ENCODE data around the gene ENKD1. TPM values are rescaled to one million over a fixed set of nuclear protein-coding genes. Genes with fewer than 3 reads are reported as not detected.

ENKD1 gene
- total and polyA plus RNA-seq, 2 experiments from 2014 or later = 11.6 to 11.8 TPM

DNA sequence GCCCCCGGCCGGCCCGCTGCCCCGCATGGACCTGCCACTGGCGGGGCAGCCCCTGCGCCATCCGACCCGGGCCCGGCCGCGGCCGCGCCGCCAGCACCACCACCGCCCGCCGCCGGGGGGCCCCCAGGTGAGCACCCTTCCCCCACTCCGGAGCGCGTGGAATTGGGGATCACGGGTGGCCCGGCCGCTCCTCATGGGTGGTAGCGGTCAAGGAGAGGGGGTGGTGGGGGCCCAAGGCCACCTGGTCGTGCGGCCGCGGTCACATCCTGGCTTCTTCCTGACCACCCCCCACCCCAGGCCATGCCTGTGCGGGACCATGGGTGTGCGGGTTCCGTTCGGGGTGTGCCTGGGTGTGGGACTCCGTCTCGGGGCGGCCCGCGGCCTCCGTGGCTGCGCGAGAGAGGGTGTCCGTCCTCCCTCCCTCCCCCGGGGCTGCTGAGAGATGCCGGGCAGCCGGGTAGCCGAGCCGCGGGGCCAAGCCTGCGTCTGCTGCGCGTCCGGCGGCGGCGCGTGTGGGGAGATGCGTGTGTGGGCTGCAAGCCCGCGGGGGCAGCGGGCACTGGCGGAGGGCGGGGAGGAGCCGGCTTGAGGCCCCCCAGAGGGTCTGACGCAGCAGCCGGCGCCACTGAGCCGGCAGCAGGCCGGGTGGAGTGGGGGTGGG lies 13.3 kb downstream of the ENKD1 start:
- Histone ChIP-seq H3K79me2 (replicated peaks; ENCODE audit: insufficient read depth) (no peaks in the 10 kb centered on the region), H3K4me2 (peak overlapping the region; percentile 87), H3K27ac (ENCODE audit: low read depth) (no peak overlapping the region), H3K36me3 (ENCODE audit: insufficient read depth) (no peaks in the 10 kb centered on the region), H3F3A (replicated peaks; ENCODE audit: low read depth) (peaks cover 6% of the 10 kb centered on the region; the same call in 1 of the 2 replicates), H3K4me3 (peak overlapping the region; percentile 69), H2AFZ (no peak overlapping the region), H3K4me1 (ENCODE audit: insufficient read depth) (no peaks in the 10 kb centered on the region; the same call in 1 of the 2 replicates), H3K9me2 (ENCODE audit: insufficient read depth) (no peaks in the 10 kb centered on the region), H3K27me3 (ENCODE audit: insufficient read depth) (peaks cover 56% of the 10 kb centered on the region), H4K20me1 (replicated peaks; ENCODE audit: insufficient read depth) (no peaks in the 10 kb centered on the region; the same call in 1 of the 2 replicates)
- H3K27me3 Mint-ChIP-seq (ENCODE audit: insufficient read depth, low read depth, poor library complexity) = peaks cover 65% of the 10 kb centered on the region
- H3K36me3 Mint-ChIP-seq (ENCODE audit: low read depth) = peaks cover 9% of the 10 kb centered on the region; the same call in 1 of the 3 replicates
- TF ChIP-seq, protein P1, sequence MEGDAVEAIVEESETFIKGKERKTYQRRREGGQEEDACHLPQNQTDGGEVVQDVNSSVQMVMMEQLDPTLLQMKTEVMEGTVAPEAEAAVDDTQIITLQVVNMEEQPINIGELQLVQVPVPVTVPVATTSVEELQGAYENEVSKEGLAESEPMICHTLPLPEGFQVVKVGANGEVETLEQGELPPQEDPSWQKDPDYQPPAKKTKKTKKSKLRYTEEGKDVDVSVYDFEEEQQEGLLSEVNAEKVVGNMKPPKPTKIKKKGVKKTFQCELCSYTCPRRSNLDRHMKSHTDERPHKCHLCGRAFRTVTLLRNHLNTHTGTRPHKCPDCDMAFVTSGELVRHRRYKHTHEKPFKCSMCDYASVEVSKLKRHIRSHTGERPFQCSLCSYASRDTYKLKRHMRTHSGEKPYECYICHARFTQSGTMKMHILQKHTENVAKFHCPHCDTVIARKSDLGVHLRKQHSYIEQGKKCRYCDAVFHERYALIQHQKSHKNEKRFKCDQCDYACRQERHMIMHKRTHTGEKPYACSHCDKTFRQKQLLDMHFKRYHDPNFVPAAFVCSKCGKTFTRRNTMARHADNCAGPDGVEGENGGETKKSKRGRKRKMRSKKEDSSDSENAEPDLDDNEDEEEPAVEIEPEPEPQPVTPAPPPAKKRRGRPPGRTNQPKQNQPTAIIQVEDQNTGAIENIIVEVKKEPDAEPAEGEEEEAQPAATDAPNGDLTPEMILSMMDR (conservative IDR thresholded peaks at IDR 0.05; ENCODE audit: low read depth in 2 of 2) = peak; percentile 29 to 37; a peak in 3 of 4 replicates
- TF ChIP-seq, protein P2, sequence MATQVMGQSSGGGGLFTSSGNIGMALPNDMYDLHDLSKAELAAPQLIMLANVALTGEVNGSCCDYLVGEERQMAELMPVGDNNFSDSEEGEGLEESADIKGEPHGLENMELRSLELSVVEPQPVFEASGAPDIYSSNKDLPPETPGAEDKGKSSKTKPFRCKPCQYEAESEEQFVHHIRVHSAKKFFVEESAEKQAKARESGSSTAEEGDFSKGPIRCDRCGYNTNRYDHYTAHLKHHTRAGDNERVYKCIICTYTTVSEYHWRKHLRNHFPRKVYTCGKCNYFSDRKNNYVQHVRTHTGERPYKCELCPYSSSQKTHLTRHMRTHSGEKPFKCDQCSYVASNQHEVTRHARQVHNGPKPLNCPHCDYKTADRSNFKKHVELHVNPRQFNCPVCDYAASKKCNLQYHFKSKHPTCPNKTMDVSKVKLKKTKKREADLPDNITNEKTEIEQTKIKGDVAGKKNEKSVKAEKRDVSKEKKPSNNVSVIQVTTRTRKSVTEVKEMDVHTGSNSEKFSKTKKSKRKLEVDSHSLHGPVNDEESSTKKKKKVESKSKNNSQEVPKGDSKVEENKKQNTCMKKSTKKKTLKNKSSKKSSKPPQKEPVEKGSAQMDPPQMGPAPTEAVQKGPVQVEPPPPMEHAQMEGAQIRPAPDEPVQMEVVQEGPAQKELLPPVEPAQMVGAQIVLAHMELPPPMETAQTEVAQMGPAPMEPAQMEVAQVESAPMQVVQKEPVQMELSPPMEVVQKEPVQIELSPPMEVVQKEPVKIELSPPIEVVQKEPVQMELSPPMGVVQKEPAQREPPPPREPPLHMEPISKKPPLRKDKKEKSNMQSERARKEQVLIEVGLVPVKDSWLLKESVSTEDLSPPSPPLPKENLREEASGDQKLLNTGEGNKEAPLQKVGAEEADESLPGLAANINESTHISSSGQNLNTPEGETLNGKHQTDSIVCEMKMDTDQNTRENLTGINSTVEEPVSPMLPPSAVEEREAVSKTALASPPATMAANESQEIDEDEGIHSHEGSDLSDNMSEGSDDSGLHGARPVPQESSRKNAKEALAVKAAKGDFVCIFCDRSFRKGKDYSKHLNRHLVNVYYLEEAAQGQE (IDR thresholded peaks at IDR 0.05; ENCODE audit: unreplicated experiment) = no peak
- H3K4me1 Mint-ChIP-seq = peaks cover 13% of the 10 kb centered on the region
- no peaks in the 10 kb centered on the region for H3K9me3 Mint-ChIP-seq
- DNase-seq (ENCODE audit: low spot score) (no peak), ATAC-seq (peak; percentile 29)
- peak overlapping the region; percentile 77 for H3K4me3 Mint-ChIP-seq
- no peak overlapping the region for H3K27ac Mint-ChIP-seq

GRCh38 chr16:67652578-67653127 lies 13.9 kb downstream of the ENKD1 start:
- peak overlapping the region; percentile 87; the same call in 1 of the 2 replicates for H3K4me2 ChIP-seq
- H3K9me2 ChIP-seq (ENCODE audit: insufficient read depth) = no peaks in the 10 kb centered on the region
- no peak overlapping the region for H2AFZ ChIP-seq
- peaks cover 6% of the 10 kb centered on the region; the same call in 1 of the 2 replicates for H3F3A ChIP-seq (replicated peaks; ENCODE audit: low read depth)
- TF ChIP-seq, protein P1 (conservative IDR thresholded peaks at IDR 0.05; ENCODE audit: low read depth in 2 of 2) = no peak
- TF ChIP-seq STAT1 (IDR thresholded peaks at IDR 0.05; ENCODE audit: unreplicated experiment) = no peak
- no peak for TF ChIP-seq JUNB (IDR thresholded peaks at IDR 0.05; ENCODE audit: unreplicated experiment)
- TF ChIP-seq, protein P2 (IDR thresholded peaks at IDR 0.05; ENCODE audit: unreplicated experiment) = peak; percentile 75
- no peak for TF ChIP-seq ZNF114 (CRISPR knock-in tag; IDR thresholded peaks at IDR 0.05)
- no peak for TF ChIP-seq EZH2 (IDR thresholded peaks at IDR 0.05; ENCODE audit: low read depth, unreplicated experiment)
- H3K4me3 ChIP-seq = peak overlapping the region; percentile 69
- Mint-ChIP-seq H3K9me3 (no peaks in the 10 kb centered on the region), H3K4me3 (no peak overlapping the region; the same call in 2 of the 3 replicates), H3K27ac (no peak overlapping the region), H3K4me1 (peaks cover 13% of the 10 kb centered on the region), H3K27me3 (ENCODE audit: insufficient read depth, low read depth, poor library complexity) (peaks cover 66% of the 10 kb centered on the region), H3K36me3 (ENCODE audit: low read depth) (peaks cover 9% of the 10 kb centered on the region; the same call in 1 of the 3 replicates)
- no peaks in the 10 kb centered on the region for H3K79me2 ChIP-seq (replicated peaks; ENCODE audit: insufficient read depth)
- ATAC-seq (peak; percentile 17), DNase-seq (ENCODE audit: low spot score) (peak; percentile 80)
- no peaks in the 10 kb centered on the region for H3K36me3 ChIP-seq (ENCODE audit: insufficient read depth)
- no peaks in the 10 kb centered on the region; the same call in 1 of the 2 replicates for H4K20me1 ChIP-seq (replicated peaks; ENCODE audit: insufficient read depth)
- H3K27ac ChIP-seq (ENCODE audit: low read depth) = no peak overlapping the region
- H3K4me1 ChIP-seq (ENCODE audit: insufficient read depth) = no peaks in the 10 kb centered on the region; the same call in 1 of the 2 replicates
- peaks cover 62% of the 10 kb centered on the region for H3K27me3 ChIP-seq (ENCODE audit: insufficient read depth)

Measured in GM23338 (cell line).